ENCODE measurements around the gene RUNX1. TPM values are rescaled to one million over a fixed set of nuclear protein-coding genes. Genes with fewer than 3 reads are reported as not detected.

The RUNX1 gene
- total and polyA plus RNA-seq, 2 donors (not counting 3 experiments of a cell fraction or from before 2014, with no cell fraction given), result 4.6 to 17.9 TPM

DNA sequence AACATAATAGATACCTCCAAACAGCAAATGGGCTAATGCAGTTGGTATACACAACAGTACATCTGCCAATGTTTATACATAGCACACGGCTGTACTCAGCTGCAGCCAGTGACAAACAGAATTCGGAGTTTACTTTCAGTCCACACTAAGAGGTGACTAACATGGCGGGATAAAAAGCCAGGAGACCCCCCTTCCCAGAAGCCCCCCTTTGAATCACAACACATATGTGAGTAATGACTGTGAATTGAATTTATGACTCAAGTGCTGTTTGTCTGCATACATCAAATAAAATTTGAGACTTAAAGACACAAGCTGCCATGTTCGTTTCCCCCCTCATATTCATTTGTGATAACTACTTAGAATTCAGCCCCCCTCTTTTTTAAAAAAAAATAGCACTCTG lies 113.2 kb downstream of the RUNX1 start:
- TF ChIP-seq FOS (IDR thresholded peaks at IDR 0.05; ENCODE audit: borderline replicate concordance, insufficient read depth, low read length) (no peak), POLR2A (IDR thresholded peaks at IDR 0.05; ENCODE audit: low read depth, low read length) (no peak), JUN (IDR thresholded peaks at IDR 0.05; ENCODE audit: borderline replicate concordance, insufficient read depth, insufficient read length, low read depth) (no peak), POLR2AphosphoS5 (IDR thresholded peaks at IDR 0.05; ENCODE audit: insufficient read depth, low read depth, low read length) (no peak), GATA2 (IDR thresholded peaks at IDR 0.05; ENCODE audit: insufficient read depth, insufficient read length, low read depth, low read length) (no peak), EZH2 (IDR thresholded peaks at IDR 0.05; ENCODE audit: borderline replicate concordance, low read depth, low read length, severe bottlenecking) (no peak)
- TF ChIP-seq, protein P1, sequence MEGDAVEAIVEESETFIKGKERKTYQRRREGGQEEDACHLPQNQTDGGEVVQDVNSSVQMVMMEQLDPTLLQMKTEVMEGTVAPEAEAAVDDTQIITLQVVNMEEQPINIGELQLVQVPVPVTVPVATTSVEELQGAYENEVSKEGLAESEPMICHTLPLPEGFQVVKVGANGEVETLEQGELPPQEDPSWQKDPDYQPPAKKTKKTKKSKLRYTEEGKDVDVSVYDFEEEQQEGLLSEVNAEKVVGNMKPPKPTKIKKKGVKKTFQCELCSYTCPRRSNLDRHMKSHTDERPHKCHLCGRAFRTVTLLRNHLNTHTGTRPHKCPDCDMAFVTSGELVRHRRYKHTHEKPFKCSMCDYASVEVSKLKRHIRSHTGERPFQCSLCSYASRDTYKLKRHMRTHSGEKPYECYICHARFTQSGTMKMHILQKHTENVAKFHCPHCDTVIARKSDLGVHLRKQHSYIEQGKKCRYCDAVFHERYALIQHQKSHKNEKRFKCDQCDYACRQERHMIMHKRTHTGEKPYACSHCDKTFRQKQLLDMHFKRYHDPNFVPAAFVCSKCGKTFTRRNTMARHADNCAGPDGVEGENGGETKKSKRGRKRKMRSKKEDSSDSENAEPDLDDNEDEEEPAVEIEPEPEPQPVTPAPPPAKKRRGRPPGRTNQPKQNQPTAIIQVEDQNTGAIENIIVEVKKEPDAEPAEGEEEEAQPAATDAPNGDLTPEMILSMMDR (IDR thresholded peaks at IDR 0.05; ENCODE audit: extremely low read depth in 1 of 2, insufficient read depth in 1 of 2, low read depth in 1 of 2, low read length in 2 of 2), result no peak
- H3K9me1 ChIP-seq (replicated peaks; ENCODE audit: control insufficient read depth, extremely low read depth, insufficient read depth, low read length), result no peaks in the 10 kb centered on the region
- CTCF ChIA-PET, result interaction anchor here (1.3 to 1.5 kb wide), 2 partner anchors 9 to 10 kb away, joined by 3 to 4 read pairs; no protein-coding TSS in a partner anchor
- DNase-seq (ENCODE audit: low read depth, low spot score) (no peak), FAIRE-seq (no peak)
- H3K79me2 ChIP-seq (ENCODE audit: control insufficient read depth, insufficient read depth, low read length), result no peaks in the 10 kb centered on the region
- H3K27me3 ChIP-seq (ENCODE audit: control insufficient read depth in 2 of 2, insufficient read depth in 2 of 2, low read length in 2 of 2), result peaks cover 14 to 28% of the 10 kb centered on the region in 2 experiments
- H3K4me3 ChIP-seq (replicated peaks in 1 of 3; ENCODE audit: insufficient read depth in 1 of 3, low read depth in 1 of 3, low read length in 3 of 3), result no peak overlapping the region
- intact Hi-C loops (cut with micrococcal nuclease) (no loop called here), dilution Hi-C loops (cut with MboI; ENCODE audit: extremely low pct_ligation_motif_present, low sequenced_read_pairs) (no loop called here)
- no peak overlapping the region for H2AFZ ChIP-seq (ENCODE audit: low read depth, low read length)
- POLR2A ChIA-PET, result no interaction called here
- H3K27ac ChIP-seq (ENCODE audit: insufficient read depth, low read depth, low read length), result no peak overlapping the region
- peaks cover 11% of the 10 kb centered on the region for H3K4me1 ChIP-seq (ENCODE audit: control insufficient read depth, extremely low read depth, insufficient read depth, low read length)
- H3K9ac ChIP-seq (replicated peaks; ENCODE audit: extremely low read depth, insufficient read depth, low read length), result no peak overlapping the region
- H3K4me2 ChIP-seq (ENCODE audit: insufficient read depth, low read length), result no peak overlapping the region
- H4K20me1 ChIP-seq (replicated peaks; ENCODE audit: control insufficient read depth, extremely low read depth, insufficient read depth, low read length), result no peaks in the 10 kb centered on the region
- no TSS peak for BruUV-seq (replicated peaks)
- no peaks in the 10 kb centered on the region for H3K36me3 ChIP-seq (ENCODE audit: control insufficient read depth in 2 of 2, extremely low read depth in 1 of 2, insufficient read depth in 2 of 2, low read length in 2 of 2)
- no peaks in the 10 kb centered on the region for H3K9me3 ChIP-seq (replicated peaks; ENCODE audit: control insufficient read depth, insufficient read depth, low read length)

All from endothelial cell of umbilical vein (primary cell).